ENCODE data around the gene TNRC6B. TPM values are rescaled to one million over a fixed set of nuclear protein-coding genes. Genes with fewer than 3 reads are reported as not detected.
A peak's percentile ranks its signal among the peaks of the same experiment; 100 is the strongest.

Gene TNRC6B
- total and polyA plus RNA-seq, 4 experiments from 2014 or later: 27.3 to 155 (median 123) TPM

DNA sequence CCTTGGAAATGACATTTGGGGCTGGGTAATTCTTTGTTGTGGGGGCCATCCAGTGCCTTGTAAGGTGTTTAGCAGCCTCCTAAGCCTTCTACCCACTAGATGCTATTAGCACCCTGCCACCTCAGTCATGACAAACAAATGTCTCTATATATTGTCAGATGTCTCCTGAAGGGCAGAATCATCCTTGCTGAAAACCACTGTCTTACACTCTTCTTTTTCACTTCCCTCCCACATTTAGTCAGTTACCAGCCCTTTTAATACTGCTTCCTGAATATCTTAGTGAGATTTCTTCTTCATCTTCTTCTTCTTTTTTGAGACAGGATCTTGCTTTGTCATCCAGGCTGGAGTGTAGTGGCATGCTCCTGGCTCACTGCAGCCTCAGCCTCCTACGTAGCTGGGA lies 33.1 kb downstream of the TNRC6B start:
- Histone ChIP-seq H3K27me3 (ENCODE audit: insufficient read depth, low read length) (no peaks in the 10 kb centered on the region), H3K9me3 (ENCODE audit: control insufficient read depth in 1 of 2, low read length in 2 of 2) (no peaks in the 10 kb centered on the region), H3K4me1 (ENCODE audit: insufficient read depth, low read length) (peaks cover 68% of the 10 kb centered on the region), H3K4me3 (ENCODE audit: low read length in 2 of 2) (no peak overlapping the region), H3K36me3 (ENCODE audit: insufficient read depth, low read length) (no peaks in the 10 kb centered on the region), H3K27ac (ENCODE audit: low read depth, low read length) (no peak overlapping the region)
- ChIA-PET POLR2A (ENCODE audit: partially characterized antibody) (no interaction called here), CTCF (ENCODE audit: partially characterized antibody) (interaction anchor here (1.4 kb wide), 1 partner anchor 138 kb away, joined by 3 read pairs; no protein-coding TSS in a partner anchor)
- peak overlapping the region; percentile 62 to 86 (median 80) for H3K27ac Mint-ChIP-seq
- H3K27me3 Mint-ChIP-seq: no peaks in the 10 kb centered on the region
- H3K9me3 Mint-ChIP-seq: no peaks in the 10 kb centered on the region
- no peak for DNase-seq
- H3K4me1 Mint-ChIP-seq: peaks cover 63 to 84% (median 73%) of the 10 kb centered on the region in 4 donors
- intact Hi-C loops (cut with micrococcal nuclease): no loop called here
- peaks cover 0 to 5% of the 10 kb centered on the region in 2 donors for H3K36me3 Mint-ChIP-seq
- peak overlapping the region in 3 of 8 donors; percentile 1 to 43 (median 24) for H3K4me3 Mint-ChIP-seq

DNA sequence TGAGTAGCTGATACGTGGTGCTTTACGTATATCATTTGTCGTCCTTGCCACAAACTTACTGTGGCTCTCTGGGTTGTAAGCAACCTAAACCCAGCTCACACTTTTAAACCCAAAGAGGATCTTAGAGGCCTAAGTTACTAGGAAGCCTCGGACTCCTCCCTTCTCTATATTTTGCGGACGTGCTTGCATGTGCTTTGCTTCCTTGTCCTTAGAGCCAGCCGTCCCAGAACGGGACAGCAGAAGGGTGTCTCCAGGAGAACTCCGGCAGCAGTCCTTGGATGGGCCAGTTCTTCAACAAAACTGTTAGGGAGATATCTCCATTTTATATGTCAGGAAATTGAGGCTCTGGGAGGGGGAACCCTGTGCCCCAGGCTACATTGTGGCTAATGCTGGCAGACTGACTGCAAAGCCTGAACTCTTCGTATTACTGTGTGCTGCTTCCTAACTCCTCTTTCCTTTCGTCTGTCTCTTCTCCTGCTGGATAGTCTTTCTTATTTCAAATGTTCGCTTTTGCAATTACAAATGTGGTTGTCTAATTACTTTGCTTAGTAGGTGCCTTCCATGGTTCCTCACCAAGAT lies 33.8 kb downstream of the TNRC6B start:
- Histone ChIP-seq H3K27me3 (ENCODE audit: insufficient read depth, low read length) (no peaks in the 10 kb centered on the region), H3K9me3 (ENCODE audit: control insufficient read depth in 1 of 2, low read length in 2 of 2) (no peaks in the 10 kb centered on the region), H3K4me3 (ENCODE audit: low read length in 2 of 2) (no peak overlapping the region), H3K36me3 (ENCODE audit: insufficient read depth, low read length) (no peaks in the 10 kb centered on the region), H3K4me1 (ENCODE audit: insufficient read depth, low read length) (peaks cover 75% of the 10 kb centered on the region), H3K27ac (ENCODE audit: low read depth, low read length) (no peak overlapping the region)
- H3K27ac Mint-ChIP-seq: peak overlapping the region; percentile 58 to 89 (median 81)
- H3K4me1 Mint-ChIP-seq: peaks cover 69 to 89% (median 80%) of the 10 kb centered on the region in 4 donors
- H3K9me3 Mint-ChIP-seq: no peaks in the 10 kb centered on the region
- peaks cover 0 to 3% of the 10 kb centered on the region in 2 donors for H3K36me3 Mint-ChIP-seq
- H3K27me3 Mint-ChIP-seq: no peaks in the 10 kb centered on the region
- CTCF ChIA-PET (ENCODE audit: partially characterized antibody): no interaction called here
- peak overlapping the region in 2 of 8 donors; percentile 43 to 48 for H3K4me3 Mint-ChIP-seq
- POLR2A ChIA-PET (ENCODE audit: partially characterized antibody): no interaction called here
- no peak for DNase-seq
- intact Hi-C loops (cut with micrococcal nuclease): no loop called here

DNA sequence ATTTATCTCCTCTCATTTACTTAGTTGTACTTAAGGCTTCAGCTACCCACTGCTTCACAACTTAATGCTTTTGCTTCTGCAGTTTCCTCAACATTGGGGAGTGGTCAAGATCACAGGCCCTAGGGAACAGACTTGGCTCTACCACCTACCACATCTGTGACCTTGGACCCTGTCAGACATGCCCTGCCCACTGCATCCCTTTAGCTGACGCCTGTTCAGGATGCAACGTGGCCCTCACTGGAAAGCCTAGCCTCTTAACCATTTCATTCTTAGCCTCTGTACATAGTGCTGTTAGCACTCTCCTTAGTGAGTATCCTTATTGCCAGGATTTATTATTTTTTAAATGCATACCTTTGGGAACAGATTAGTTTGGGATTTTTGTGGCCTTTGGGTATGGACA lies 34.4 kb downstream of the TNRC6B start:
- POLR2A ChIA-PET (ENCODE audit: partially characterized antibody): no interaction called here
- intact Hi-C loops (cut with micrococcal nuclease): no loop called here
- H3K4me3 Mint-ChIP-seq: no peak overlapping the region

DNA sequence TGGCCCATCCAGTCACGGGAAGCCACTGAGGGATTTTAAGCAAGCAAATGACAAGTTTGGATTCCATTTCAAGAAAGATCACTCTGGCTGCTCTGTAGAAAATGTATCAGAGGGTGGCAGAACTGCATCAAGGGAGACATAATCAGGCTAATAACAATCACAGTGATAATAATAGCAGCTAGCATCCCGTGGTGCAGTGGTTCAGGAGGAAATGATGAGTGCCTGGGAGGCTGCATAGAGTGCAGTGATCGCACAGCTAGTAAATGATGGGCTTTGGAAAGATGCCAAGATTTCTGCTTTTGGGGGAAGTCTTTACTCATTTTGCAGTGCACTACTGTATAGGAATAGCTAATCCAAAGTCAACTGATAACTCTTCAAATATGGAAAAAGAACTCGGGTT lies 35.8 kb downstream of the TNRC6B start:
- Histone ChIP-seq H3K4me3 (ENCODE audit: low read length in 2 of 2) (no peak overlapping the region), H3K9me3 (ENCODE audit: control insufficient read depth in 1 of 2, low read length in 2 of 2) (no peaks in the 10 kb centered on the region), H3K4me1 (ENCODE audit: insufficient read depth, low read length) (peaks cover 94% of the 10 kb centered on the region), H3K27me3 (ENCODE audit: insufficient read depth, low read length) (no peaks in the 10 kb centered on the region), H3K36me3 (ENCODE audit: insufficient read depth, low read length) (no peaks in the 10 kb centered on the region), H3K27ac (ENCODE audit: low read depth, low read length) (no peak overlapping the region)
- CTCF ChIA-PET (ENCODE audit: partially characterized antibody): interaction anchor here (0.6 to 1.0 kb wide), 2 partner anchors 11 to 135 kb away, joined by 3 to 6 read pairs; no protein-coding TSS in a partner anchor
- peaks cover 72 to 94% (median 82%) of the 10 kb centered on the region in 4 donors for H3K4me1 Mint-ChIP-seq
- no peaks in the 10 kb centered on the region for H3K9me3 Mint-ChIP-seq
- H3K36me3 Mint-ChIP-seq: peaks cover under 1 to 2% of the 10 kb centered on the region in 2 donors
- POLR2A ChIA-PET (ENCODE audit: partially characterized antibody): interaction anchor here (0.6 to 2.8 kb wide), 5 partner anchors 11 to 169 kb away, joined by 3 to 6 read pairs (median 3); partner anchors contain the start of gene ADSL
- intact Hi-C loops (cut with micrococcal nuclease): no loop called here
- H3K27me3 Mint-ChIP-seq: no peaks in the 10 kb centered on the region
- H3K27ac Mint-ChIP-seq: peak overlapping the region; percentile 45 to 94 (median 84)
- no peak for DNase-seq
- peak overlapping the region in 5 of 8 donors; percentile 2 to 59 (median 49) for H3K4me3 Mint-ChIP-seq

More for the DNA sequence above, 34.4 kb downstream of the TNRC6B start:
- Mint-ChIP-seq H3K36me3 (peaks cover 0 to 5% of the 10 kb centered on the region in 2 donors), H3K27ac (peak overlapping the region; percentile 58 to 89 (median 81)), H3K4me1 (peaks cover 74 to 95% (median 85%) of the 10 kb centered on the region in 4 donors), H3K27me3 (no peaks in the 10 kb centered on the region), H3K9me3 (no peaks in the 10 kb centered on the region)
- no peaks in the 10 kb centered on the region for H3K36me3 ChIP-seq (ENCODE audit: insufficient read depth, low read length)
- DNase-seq: no peak
- CTCF ChIA-PET (ENCODE audit: partially characterized antibody): no interaction called here
- H3K27me3 ChIP-seq (ENCODE audit: insufficient read depth, low read length): no peaks in the 10 kb centered on the region
- no peak overlapping the region for H3K4me3 ChIP-seq (ENCODE audit: low read length in 2 of 2)
- peaks cover 81% of the 10 kb centered on the region for H3K4me1 ChIP-seq (ENCODE audit: insufficient read depth, low read length)
- H3K27ac ChIP-seq (ENCODE audit: low read depth, low read length): no peak overlapping the region
- H3K9me3 ChIP-seq (ENCODE audit: control insufficient read depth in 1 of 2, low read length in 2 of 2): no peaks in the 10 kb centered on the region

DNA sequence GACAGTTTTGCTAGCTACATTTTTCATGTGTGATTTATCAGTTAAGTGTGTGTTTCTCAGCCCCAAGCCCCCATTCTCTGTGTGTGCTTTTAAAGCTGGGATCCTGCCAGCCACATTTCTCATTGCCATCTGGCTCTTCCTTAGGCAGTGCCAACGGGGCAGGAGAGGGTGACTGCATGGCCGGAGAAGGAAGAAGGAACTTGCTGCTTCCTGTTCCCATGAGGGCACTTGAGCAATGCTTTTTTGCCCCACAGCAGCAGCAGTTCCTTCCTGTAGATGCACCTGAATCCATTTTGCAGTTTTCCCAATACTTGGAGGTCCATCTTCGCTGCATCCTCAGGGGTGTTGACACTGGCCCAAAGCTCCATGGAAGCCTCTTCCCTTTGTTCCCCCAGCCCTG lies 37.5 kb downstream of the TNRC6B start:
- Histone ChIP-seq H3K9me3 (ENCODE audit: control insufficient read depth in 1 of 2, low read length in 2 of 2) (no peaks in the 10 kb centered on the region), H3K27ac (ENCODE audit: low read depth, low read length) (peak overlapping the region; percentile 64), H3K4me3 (ENCODE audit: low read length in 2 of 2) (no peak overlapping the region), H3K36me3 (ENCODE audit: insufficient read depth, low read length) (no peaks in the 10 kb centered on the region), H3K27me3 (ENCODE audit: insufficient read depth, low read length) (no peaks in the 10 kb centered on the region), H3K4me1 (ENCODE audit: insufficient read depth, low read length) (peaks cover 95% of the 10 kb centered on the region)
- intact Hi-C loops (cut with micrococcal nuclease): loop anchor here (5.0 kb wide), 1 partner anchor 42 kb away; no protein-coding TSS in a partner anchor
- H3K27me3 Mint-ChIP-seq: no peaks in the 10 kb centered on the region
- ChIA-PET POLR2A (ENCODE audit: partially characterized antibody) (interaction anchor here (0.5 to 2.8 kb wide), 10 partner anchors 13 to 696 kb away, joined by 3 to 19 read pairs (median 6); partner anchors contain the start of genes ADSL and TNRC6B), CTCF (ENCODE audit: partially characterized antibody) (interaction anchor here (1.2 to 1.3 kb wide), 3 partner anchors 23 to 133 kb away, joined by 3 to 8 read pairs (median 4); no protein-coding TSS in a partner anchor)
- peaks cover 2 to 6% of the 10 kb centered on the region in 2 donors for H3K36me3 Mint-ChIP-seq
- H3K4me3 Mint-ChIP-seq: peak overlapping the region in 7 of 8 donors; percentile 58 to 89 (median 81)
- H3K4me1 Mint-ChIP-seq: peaks cover 76 to 94% (median 84%) of the 10 kb centered on the region in 4 donors
- H3K27ac Mint-ChIP-seq: peak overlapping the region; percentile 83 to 94 (median 94)
- no peak for DNase-seq
- H3K9me3 Mint-ChIP-seq: no peaks in the 10 kb centered on the region

DNA sequence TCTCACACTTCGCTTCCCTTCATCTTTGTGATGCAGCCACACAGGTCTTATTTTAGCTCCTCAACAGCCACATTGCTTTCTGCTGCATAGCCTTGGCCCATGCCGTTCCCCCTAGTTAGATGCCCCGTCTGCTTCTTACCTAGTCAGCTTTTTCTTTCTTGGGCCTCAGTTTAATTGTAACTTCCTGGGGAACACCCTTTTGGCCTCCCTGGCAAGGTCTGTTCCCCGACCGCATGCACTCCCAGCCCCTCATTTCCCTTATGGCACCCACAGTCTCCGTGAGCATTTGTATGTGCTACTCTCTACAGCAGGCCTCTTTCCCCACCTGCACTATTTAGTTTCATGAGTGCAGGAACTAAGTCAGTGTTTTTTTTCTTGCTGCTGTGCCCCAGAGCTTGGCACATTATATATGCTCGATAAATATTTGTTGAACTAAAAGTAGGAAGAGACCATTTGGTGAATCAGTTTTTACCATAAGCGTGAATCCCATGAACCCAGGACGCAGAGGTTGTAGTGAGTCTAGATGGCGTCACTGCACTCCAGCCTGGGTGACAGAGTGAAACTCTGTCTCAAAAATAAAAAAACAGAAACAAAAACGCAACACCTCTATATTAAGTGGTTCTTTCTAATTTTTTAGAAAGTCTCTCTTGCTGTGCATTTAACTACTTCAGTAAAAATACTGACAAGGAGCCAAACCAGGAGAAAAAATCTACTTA lies 38.5 kb downstream of the TNRC6B start:
- no peaks in the 10 kb centered on the region for H3K9me3 ChIP-seq (ENCODE audit: control insufficient read depth in 1 of 2, low read length in 2 of 2)
- peak overlapping the region; percentile 64 for H3K27ac ChIP-seq (ENCODE audit: low read depth, low read length)
- Mint-ChIP-seq H3K27me3 (no peaks in the 10 kb centered on the region), H3K9me3 (no peaks in the 10 kb centered on the region), H3K4me1 (peaks cover 74 to 94% (median 83%) of the 10 kb centered on the region in 4 donors), H3K27ac (peak overlapping the region; percentile 86 to 95 (median 94)), H3K4me3 (peak overlapping the region; percentile 71 to 89 (median 83)), H3K36me3 (peaks cover 5 to 6% of the 10 kb centered on the region in 2 donors)
- intact Hi-C loops (cut with micrococcal nuclease): loop anchor here (2.0 to 5.0 kb wide), 2 partner anchors 13 to 41 kb away; no protein-coding TSS in a partner anchor
- peak; percentile 26 to 58 (median 44) for DNase-seq
- ChIA-PET POLR2A (ENCODE audit: partially characterized antibody) (interaction anchor here (0.6 to 2.8 kb wide), 11 partner anchors 8 to 172 kb away, joined by 3 to 19 read pairs (median 5); partner anchors contain the start of genes ADSL and TNRC6B), CTCF (ENCODE audit: partially characterized antibody) (interaction anchor here (1.3 kb wide), 1 partner anchor 132 kb away, joined by 8 read pairs; no protein-coding TSS in a partner anchor)
- H3K4me1 ChIP-seq (ENCODE audit: insufficient read depth, low read length): peaks cover 95% of the 10 kb centered on the region
- no peaks in the 10 kb centered on the region for H3K27me3 ChIP-seq (ENCODE audit: insufficient read depth, low read length)
- H3K36me3 ChIP-seq (ENCODE audit: insufficient read depth, low read length): no peaks in the 10 kb centered on the region
- no peak overlapping the region for H3K4me3 ChIP-seq (ENCODE audit: low read length in 2 of 2)

Data from CD4-positive, alpha-beta memory T cell (primary cell).